ENCODE results near the gene RASEF. TPM values are rescaled to one million over a fixed set of nuclear protein-coding genes. Genes with fewer than 3 reads are reported as not detected.

The RASEF gene
- total RNA-seq, 1 experiment from 2014 or later = 0.09 TPM

GRCh38 chr9:83108208-83108607 is 45.3 kb upstream of the RASEF start:
- ChIA-PET CTCF (no interaction called here), POLR2A (ENCODE audit: low non-redundant PET) (no interaction called here)
- DNase-seq (ENCODE audit: low spot score) = no peak
- Histone ChIP-seq H3K4me1 (ENCODE audit: insufficient read depth, low read length, poor library complexity, severe bottlenecking) (no peaks in the 10 kb centered on the region), H3K27me3 (replicated peaks; ENCODE audit: insufficient read depth, low read depth, low read length, poor library complexity) (no peaks in the 10 kb centered on the region), H3K9me3 (ENCODE audit: low read depth, low read length, poor library complexity, severe bottlenecking) (no peaks in the 10 kb centered on the region), H3K36me3 (ENCODE audit: insufficient read depth, low read length, poor library complexity, severe bottlenecking) (no peaks in the 10 kb centered on the region), H3K27ac (ENCODE audit: low read depth, low read length, poor library complexity, severe bottlenecking) (no peak overlapping the region), H3K4me3 (ENCODE audit: low read depth, low read length, poor library complexity, severe bottlenecking) (no peak overlapping the region)
- TF ChIP-seq CTCF (conservative IDR thresholded peaks at IDR 0.05; ENCODE audit: low read depth, low read length) = no peak
- no peak for TF ChIP-seq EZH2 (IDR thresholded peaks at IDR 0.05; ENCODE audit: borderline replicate concordance, low read depth, low read length, poor library complexity, severe bottlenecking)
- no TSS peak for BruUV-seq (replicated peaks)
- intact Hi-C loops (cut with micrococcal nuclease; ENCODE audit: unreplicated experiment) = no loop called here

GRCh38 chr9:83106772-83107171 is 43.8 kb upstream of the RASEF start:
- no peak for TF ChIP-seq CTCF (conservative IDR thresholded peaks at IDR 0.05; ENCODE audit: low read depth, low read length)
- no peak for TF ChIP-seq EZH2 (IDR thresholded peaks at IDR 0.05; ENCODE audit: borderline replicate concordance, low read depth, low read length, poor library complexity, severe bottlenecking)

DNA sequence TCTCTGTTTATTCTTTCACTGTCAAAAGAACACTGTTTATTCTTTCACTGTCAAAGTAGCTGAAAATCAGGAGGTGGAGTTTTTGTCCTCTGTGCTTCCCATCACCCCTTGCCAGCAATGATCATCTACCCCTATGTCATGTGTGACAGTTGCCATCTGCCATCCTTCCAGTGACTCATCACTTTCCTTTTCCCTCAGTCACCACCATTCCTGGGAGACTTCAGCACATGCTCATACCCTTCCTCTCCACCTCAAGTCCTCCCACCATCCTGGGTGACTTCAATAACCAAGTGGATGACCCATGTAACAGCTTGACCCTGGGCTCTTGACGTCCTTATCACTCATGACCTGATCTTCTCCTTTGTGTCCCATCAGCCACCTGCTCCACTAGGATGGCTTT is 43.3 kb upstream of the RASEF start:
- intact Hi-C loops (cut with micrococcal nuclease; ENCODE audit: unreplicated experiment) = no loop called here

More at GRCh38 chr9:83106772-83107171, 43.8 kb upstream of the RASEF start:
- POLR2A ChIA-PET (ENCODE audit: low non-redundant PET) = no interaction called here
- intact Hi-C loops (cut with micrococcal nuclease; ENCODE audit: unreplicated experiment) = no loop called here
- no peaks in the 10 kb centered on the region for H3K4me1 ChIP-seq (ENCODE audit: insufficient read depth, low read length, poor library complexity, severe bottlenecking)
- H3K27ac ChIP-seq (ENCODE audit: low read depth, low read length, poor library complexity, severe bottlenecking) = no peak overlapping the region
- no peaks in the 10 kb centered on the region for H3K9me3 ChIP-seq (ENCODE audit: low read depth, low read length, poor library complexity, severe bottlenecking)
- no peaks in the 10 kb centered on the region for H3K36me3 ChIP-seq (ENCODE audit: insufficient read depth, low read length, poor library complexity, severe bottlenecking)
- BruUV-seq (replicated peaks) = no TSS peak
- DNase-seq (ENCODE audit: low spot score) = no peak
- CTCF ChIA-PET = no interaction called here
- H3K27me3 ChIP-seq (replicated peaks; ENCODE audit: insufficient read depth, low read depth, low read length, poor library complexity) = no peaks in the 10 kb centered on the region
- no peak overlapping the region for H3K4me3 ChIP-seq (ENCODE audit: low read depth, low read length, poor library complexity, severe bottlenecking)

More for the DNA sequence above, 43.3 kb upstream of the RASEF start:
- Histone ChIP-seq H3K4me1 (ENCODE audit: insufficient read depth, low read length, poor library complexity, severe bottlenecking) (no peaks in the 10 kb centered on the region), H3K4me3 (ENCODE audit: low read depth, low read length, poor library complexity, severe bottlenecking) (no peak overlapping the region), H3K36me3 (ENCODE audit: insufficient read depth, low read length, poor library complexity, severe bottlenecking) (no peaks in the 10 kb centered on the region), H3K27me3 (replicated peaks; ENCODE audit: insufficient read depth, low read depth, low read length, poor library complexity) (no peaks in the 10 kb centered on the region), H3K9me3 (ENCODE audit: low read depth, low read length, poor library complexity, severe bottlenecking) (no peaks in the 10 kb centered on the region), H3K27ac (ENCODE audit: low read depth, low read length, poor library complexity, severe bottlenecking) (no peak overlapping the region)
- BruUV-seq (replicated peaks) = no TSS peak
- ChIA-PET POLR2A (ENCODE audit: low non-redundant PET) (no interaction called here), CTCF (no interaction called here)
- TF ChIP-seq CTCF (conservative IDR thresholded peaks at IDR 0.05; ENCODE audit: low read depth, low read length) (no peak), EZH2 (IDR thresholded peaks at IDR 0.05; ENCODE audit: borderline replicate concordance, low read depth, low read length, poor library complexity, severe bottlenecking) (no peak)
- no peak for DNase-seq (ENCODE audit: low spot score)

Data from A673 (cell line).